Chondrocyte (in vitro differentiated cells): ENCODE measurements around the gene APOBEC3G. TPM values are rescaled to one million over a fixed set of nuclear protein-coding genes. Genes with fewer than 3 reads are reported as not detected.

ENCODE experiments used
- DNase-seq: peaks from one replicate; pipeline ENCODE4 v3.0.0; 2021; ENCODE audit warnings: mixed read lengths, low spot score
- H3K27ac Mint-ChIP-seq: one replicate; pipeline ENCODE4 v1.8.0; 2021; ENCODE audit warnings: mild to moderate bottlenecking, moderate library complexity, mixed read lengths; ENCODE audit not compliant: unreplicated experiment
- H3K27me3 Mint-ChIP-seq: 2 replicates; pipeline ENCODE4 v1.8.0; 2021; ENCODE audit warnings: low read depth, mixed read lengths
- H3K36me3 Mint-ChIP-seq: 2 replicates; pipeline ENCODE4 v1.8.0; 2021; ENCODE audit warnings: low read depth, mixed read lengths
- H3K4me1 Mint-ChIP-seq: 2 replicates; pipeline ENCODE4 v1.8.0; 2021; ENCODE audit warnings: low read depth, mild to moderate bottlenecking, mixed read lengths
- H3K4me3 Mint-ChIP-seq: one replicate; pipeline ENCODE4 v1.8.0; 2021; ENCODE audit warnings: mild to moderate bottlenecking, moderate library complexity, mixed read lengths; ENCODE audit not compliant: unreplicated experiment
- H3K9me3 Mint-ChIP-seq: 2 replicates; pipeline ENCODE4 v1.8.0; 2021; ENCODE audit warnings: low read depth, mixed read lengths
- CTCF ChIP-seq: fragments of 200-600 bp; sonication (generic); IDR thresholded peaks from 2 replicates; pipeline ENCODE4 v1.5.0; 2021; ENCODE audit warnings: antibody characterized with exemption, mild to moderate bottlenecking, moderate library complexity
- total RNA-seq: library from RNA; stranded (reverse); gene quantifications from 3 replicates; pipeline ENCODE4 v1.2.1, GENCODE V29; 2021

Gene APOBEC3G
- total RNA-seq, 1 donor from 2014 or later: 0.87 TPM

DNA sequence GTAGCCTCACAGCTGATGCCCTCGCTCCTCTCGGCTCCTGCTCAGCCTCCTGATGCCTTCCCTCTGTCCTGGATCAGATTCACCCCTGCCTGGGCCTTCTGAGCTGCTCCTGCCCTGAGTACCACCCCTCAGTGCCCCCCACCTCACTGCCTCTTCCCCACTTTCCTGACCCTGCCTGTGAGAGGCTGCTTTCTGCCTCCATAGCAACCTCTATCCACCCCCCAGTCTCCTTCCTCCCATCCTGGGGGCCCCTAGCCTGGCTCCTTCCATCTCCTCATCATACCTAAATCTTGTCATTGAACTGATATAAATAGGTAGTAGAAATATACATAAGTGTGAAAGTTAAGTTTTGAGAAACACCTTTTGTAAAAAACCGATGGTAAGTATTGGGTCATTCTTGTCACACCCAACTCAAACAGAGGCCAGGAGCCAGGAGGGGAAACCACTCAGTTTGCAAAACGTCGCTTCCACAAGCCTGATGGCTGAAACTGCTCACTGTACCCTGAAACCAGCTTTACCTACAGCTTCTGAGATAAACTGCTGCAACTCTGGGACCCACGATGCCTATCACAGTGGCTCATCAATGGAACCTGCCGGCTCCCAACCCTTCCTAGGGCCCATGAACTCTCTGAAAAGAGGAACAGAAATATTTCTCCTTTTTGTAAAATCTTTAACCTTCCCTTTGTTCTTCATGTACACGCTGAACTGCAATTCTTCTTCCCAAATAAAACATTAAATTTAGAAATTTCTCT, 15.2 kb downstream of the APOBEC3G start:
- DNase-seq: no peak
- Mint-ChIP-seq H3K27ac (no peak overlapping the region), H3K27me3 (peaks cover 15% of the 10 kb centered on the region), H3K4me3 (no peak overlapping the region), H3K36me3 (no peaks in the 10 kb centered on the region), H3K4me1 (peaks cover 4% of the 10 kb centered on the region), H3K9me3 (no peaks in the 10 kb centered on the region)
- TF ChIP-seq CTCF: no peak

- Mint-ChIP-seq H3K4me1 (peaks cover 9% of the 10 kb centered on the region), H3K4me3 (no peak overlapping the region), H3K9me3 (no peaks in the 10 kb centered on the region), H3K27me3 (peaks cover 14% of the 10 kb centered on the region), H3K36me3 (no peaks in the 10 kb centered on the region), H3K27ac (no peak overlapping the region)
- TF ChIP-seq CTCF: no peak
- DNase-seq: no peak
Measured at GRCh38 chr22:39094717-39095389, 17.8 kb downstream of the APOBEC3G start.

- Mint-ChIP-seq H3K9me3 (no peaks in the 10 kb centered on the region), H3K36me3 (no peaks in the 10 kb centered on the region), H3K27me3 (peaks cover 12% of the 10 kb centered on the region), H3K4me3 (no peak overlapping the region), H3K4me1 (peaks cover 9% of the 10 kb centered on the region), H3K27ac (no peak overlapping the region)
- no peak for DNase-seq
- TF ChIP-seq CTCF: no peak
Measured at GRCh38 chr22:39095971-39096370, 18.9 kb downstream of the APOBEC3G start.

- Mint-ChIP-seq H3K4me1 (peaks cover 9% of the 10 kb centered on the region), H3K9me3 (no peaks in the 10 kb centered on the region), H3K27me3 (peaks cover 4% of the 10 kb centered on the region), H3K27ac (no peak within 1 kb of the TSS), H3K4me3 (no peak within 1 kb of the TSS), H3K36me3 (no peaks in the 10 kb centered on the region)
- no peak for TF ChIP-seq CTCF
- peak; percentile 83 for DNase-seq
Measured at GRCh38 chr22:39097098-39098020, 20.3 kb downstream of the APOBEC3G start, which contains the start of gene APOBEC3H. TSS of gene APOBEC3H (plus strand) at chr22:39097244. CDS start at chr22:39100279, 3,035 bp downstream.

DNA sequence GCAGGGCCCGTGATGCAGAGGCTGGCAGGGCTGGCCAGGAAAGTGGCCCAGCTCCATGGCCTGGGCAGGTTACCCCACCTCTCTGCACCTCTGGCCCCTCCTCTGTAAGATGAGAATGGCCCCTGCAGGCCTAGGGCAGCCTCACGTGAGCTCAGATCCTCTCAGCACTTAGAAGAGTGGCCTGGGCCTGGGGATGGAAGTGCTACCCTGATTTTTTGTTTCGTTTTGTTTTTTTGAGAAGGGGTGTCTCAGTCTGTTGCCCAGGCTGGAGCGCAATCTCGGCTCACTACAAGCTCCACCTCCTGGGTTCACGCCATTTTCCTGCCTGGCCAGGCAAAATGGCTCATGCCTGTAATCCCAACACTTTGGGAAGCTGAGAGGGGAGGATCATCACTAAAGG, 21.0 kb downstream of the APOBEC3G start:
- no peaks in the 10 kb centered on the region for H3K36me3 Mint-ChIP-seq
- peaks cover under 1% of the 10 kb centered on the region for H3K27me3 Mint-ChIP-seq
- no peaks in the 10 kb centered on the region for H3K9me3 Mint-ChIP-seq
- H3K27ac Mint-ChIP-seq: no peak overlapping the region
- peak; percentile 46 for DNase-seq
- H3K4me3 Mint-ChIP-seq: no peak overlapping the region
- no peak for TF ChIP-seq CTCF
- H3K4me1 Mint-ChIP-seq: peaks cover 9% of the 10 kb centered on the region
